Measurements from ENCODE around the gene CADM1. TPM values are rescaled to one million over a fixed set of nuclear protein-coding genes. Genes with fewer than 3 reads are reported as not detected.

Gene CADM1
- total and polyA plus RNA-seq, 8 donors: 0.58 to 29.7 (median 5.3) TPM

- no peak overlapping the region for H3K27ac ChIP-seq
- 76 to 92% (median 89%) methylated on average over 1 of the region's 1 CpG for WGBS, 5 donors
- H3K9me3 ChIP-seq: no peaks in the 10 kb centered on the region
- no peaks in the 10 kb centered on the region for H3K36me3 ChIP-seq
- no peak overlapping the region for H3K4me3 ChIP-seq
- no peaks in the 10 kb centered on the region for H3K27me3 ChIP-seq
- no peak for DNase-seq
- intact Hi-C loops (cut with DNase I; ENCODE audit: low total_unique reads): no loop called here
- TF ChIP-seq CTCF (IDR thresholded peaks at IDR 0.05) (no peak), POLR2AphosphoS5 (IDR thresholded peaks at IDR 0.05) (no peak), EP300 (IDR thresholded peaks at IDR 0.05) (no peak), POLR2A (IDR thresholded peaks at IDR 0.05) (no peak)
- no peaks in the 10 kb centered on the region for H3K4me1 ChIP-seq
Measured at GRCh38 chr11:115453693-115454490, 50.3 kb downstream of the CADM1 start.

- Histone ChIP-seq H3K27ac (no peak overlapping the region), H3K4me1 (no peaks in the 10 kb centered on the region), H3K4me3 (no peak overlapping the region), H3K9me3 (peaks cover 0 to 13% (median 9%) of the 10 kb centered on the region in 4 donors), H3K36me3 (no peaks in the 10 kb centered on the region), H3K27me3 (no peaks in the 10 kb centered on the region)
- WGBS, 5 donors: 11 to 29% (median 18%) methylated on average over 3 of the region's 3 CpGs
- intact Hi-C loops (cut with DNase I; ENCODE audit: low total_unique reads): no loop called here
- TF ChIP-seq CTCF (IDR thresholded peaks at IDR 0.05) (no peak), EP300 (IDR thresholded peaks at IDR 0.05) (no peak), POLR2A (IDR thresholded peaks at IDR 0.05) (no peak), POLR2AphosphoS5 (IDR thresholded peaks at IDR 0.05) (no peak)
- DNase-seq: peak in 1 of 2 donors; percentile 23
Measured at GRCh38 chr11:115452241-115452640, 52.0 kb downstream of the CADM1 start.

- intact Hi-C loops (cut with DNase I; ENCODE audit: low total_unique reads): no loop called here
- WGBS, 5 donors: 76 to 95% (median 78%) methylated on average over 4 of the region's 4 CpGs
Measured at GRCh38 chr11:115450519-115450918, 53.7 kb downstream of the CADM1 start.

GRCh38 chr11:115447273-115447864 lies 56.8 kb downstream of the CADM1 start:
- DNase-seq: no peak
- intact Hi-C loops (cut with DNase I; ENCODE audit: low total_unique reads): no loop called here
- Histone ChIP-seq H3K27me3 (no peaks in the 10 kb centered on the region), H3K36me3 (no peaks in the 10 kb centered on the region), H3K4me1 (no peaks in the 10 kb centered on the region), H3K9me3 (peaks cover 0 to 25% (median 19%) of the 10 kb centered on the region in 4 donors), H3K27ac (no peak overlapping the region), H3K4me3 (no peak overlapping the region)
- WGBS, 5 donors: 79 to 94% (median 94%) methylated on average over 2 of the region's 2 CpGs
- TF ChIP-seq CTCF (IDR thresholded peaks at IDR 0.05) (no peak), POLR2A (IDR thresholded peaks at IDR 0.05) (no peak), EP300 (IDR thresholded peaks at IDR 0.05) (no peak), POLR2AphosphoS5 (IDR thresholded peaks at IDR 0.05) (no peak)

More at GRCh38 chr11:115450519-115450918, 53.7 kb downstream of the CADM1 start:
- no peaks in the 10 kb centered on the region for H3K27me3 ChIP-seq
- peak in 1 of 2 donors; percentile 21 for DNase-seq
- TF ChIP-seq POLR2AphosphoS5 (IDR thresholded peaks at IDR 0.05) (no peak), POLR2A (IDR thresholded peaks at IDR 0.05) (no peak), EP300 (IDR thresholded peaks at IDR 0.05) (no peak), CTCF (IDR thresholded peaks at IDR 0.05) (no peak)
- H3K36me3 ChIP-seq: no peaks in the 10 kb centered on the region
- H3K4me1 ChIP-seq: no peaks in the 10 kb centered on the region
- no peak overlapping the region for H3K27ac ChIP-seq
- peaks cover 0 to 25% (median 19%) of the 10 kb centered on the region in 4 donors for H3K9me3 ChIP-seq
- no peak overlapping the region for H3K4me3 ChIP-seq

Data from stomach (tissue), 9 donors.